ENCODE measurements around the gene PDE6D.

DNA sequence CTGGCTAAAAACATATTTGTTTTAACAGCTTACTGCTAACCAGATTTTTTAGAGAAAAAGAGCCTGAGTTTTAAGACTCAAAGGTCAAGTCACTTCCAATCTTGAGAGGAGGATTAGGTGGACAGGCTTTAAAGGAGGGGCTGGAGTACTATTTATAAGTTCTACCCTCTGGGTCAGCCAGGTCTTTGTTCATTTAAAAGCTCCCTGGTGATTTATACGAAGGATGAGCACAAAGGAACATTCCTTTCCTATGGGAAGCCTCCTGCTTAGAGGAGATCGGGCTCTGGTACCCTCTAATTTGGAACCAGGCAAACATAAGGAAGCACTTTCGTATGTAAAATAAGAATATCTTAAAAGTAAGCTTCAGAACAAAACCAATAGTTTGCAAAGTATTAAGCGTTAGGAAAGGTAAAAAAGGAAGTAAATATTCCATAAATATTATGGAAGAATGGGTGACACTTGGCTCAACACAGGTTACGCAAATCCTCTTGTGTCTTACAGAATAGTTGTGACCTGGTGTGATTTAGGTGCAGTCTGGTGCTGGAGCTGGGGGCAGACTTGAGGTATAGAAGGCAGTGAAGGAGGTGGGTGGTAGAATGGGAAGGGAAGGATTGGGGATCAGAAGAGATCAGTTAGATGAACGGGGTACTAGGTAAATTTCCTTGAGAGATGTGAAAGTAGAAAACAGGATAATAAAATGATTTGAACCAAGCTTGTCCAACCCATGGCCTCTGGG is 35.6 kb downstream of the PDE6D start:
- TF ChIP-seq CTCF (IDR thresholded peaks at IDR 0.05), result no peak
- TF ChIP-seq EP300 (IDR thresholded peaks at IDR 0.05), result no peak
- no peak for TF ChIP-seq POLR2A (IDR thresholded peaks at IDR 0.05)
- no peak for TF ChIP-seq POLR2AphosphoS5 (IDR thresholded peaks at IDR 0.05)

Measured in upper lobe of left lung (tissue), 4 donors.